IPS-18c (cell line): ENCODE results near the gene ZNF236.
"Not testable (repeated sequence)": the region's sequence is repeated elsewhere in the genome, so short reads cannot be mapped to it uniquely, and the experiment has no call there.

Experiments
- H3K4me3 ChIP-seq: 2 replicates; pipeline ENCODE4 v1.7.0; 2013; ENCODE audit warnings: low read depth, mild to moderate bottlenecking, low read length, moderate library complexity; ENCODE audit not compliant: insufficient read depth
- H3K9me3 ChIP-seq: one replicate; pipeline ENCODE4 v1.6.1; 2013; ENCODE audit warnings: mild to moderate bottlenecking, low read length, moderate library complexity; ENCODE audit not compliant: control insufficient read depth, insufficient read depth

Gene ZNF236

GRCh38 chr18:76983613-76984051 lies 161.3 kb downstream of the ZNF236 start:
- Histone ChIP-seq H3K4me3 (no peak overlapping the region), H3K9me3 (peaks cover 3% of the 10 kb centered on the region)

- H3K4me3 ChIP-seq, result no peak overlapping the region
These were observed 162.1 kb downstream of the ZNF236 start for GRCh38 chr18:76984193-76985155.

GRCh38 chr18:76985156-76985950 lies 163.0 kb downstream of the ZNF236 start:
- H3K4me3 ChIP-seq, result no peak overlapping the region
- no peaks in the 10 kb centered on the region for H3K9me3 ChIP-seq

More at GRCh38 chr18:76984193-76985155, 162.1 kb downstream of the ZNF236 start:
- H3K9me3 ChIP-seq, result peaks cover 3% of the 10 kb centered on the region

GRCh38 chr18:76985951-76986236 lies 163.5 kb downstream of the ZNF236 start:
- H3K4me3 ChIP-seq, result no peak overlapping the region
- H3K9me3 ChIP-seq, result no peaks in the 10 kb centered on the region

GRCh38 chr18:76986406-76986805 lies 164.0 kb downstream of the ZNF236 start:
- Histone ChIP-seq H3K4me3 (no peak overlapping the region), H3K9me3 (no peaks in the 10 kb centered on the region)

- no peaks in the 10 kb centered on the region for H3K9me3 ChIP-seq
- no peak overlapping the region for H3K4me3 ChIP-seq
These were observed 165.9 kb downstream of the ZNF236 start for GRCh38 chr18:76988031-76988826.

GRCh38 chr18:76988827-76989646 lies 166.7 kb downstream of the ZNF236 start:
- Histone ChIP-seq H3K4me3 (no peak overlapping the region), H3K9me3 (no peaks in the 10 kb centered on the region)

GRCh38 chr18:76989647-76990190 lies 167.4 kb downstream of the ZNF236 start:
- Histone ChIP-seq H3K9me3 (no peaks in the 10 kb centered on the region), H3K4me3 (no peak overlapping the region)

- not testable (repeated sequence) for H3K4me3 ChIP-seq, H3K9me3 ChIP-seq
These were observed 168.1 kb downstream of the ZNF236 start for GRCh38 chr18:76990343-76991020.

GRCh38 chr18:76991021-76991688 lies 168.8 kb downstream of the ZNF236 start:
- no peaks in the 10 kb centered on the region for H3K9me3 ChIP-seq
- H3K4me3 ChIP-seq, result no peak overlapping the region

- H3K9me3 ChIP-seq, result no peaks in the 10 kb centered on the region
- no peak overlapping the region for H3K4me3 ChIP-seq
These were observed 170.1 kb downstream of the ZNF236 start for GRCh38 chr18:76992226-76993084.

GRCh38 chr18:76993085-76993382 lies 170.7 kb downstream of the ZNF236 start:
- Histone ChIP-seq H3K4me3 (no peak overlapping the region), H3K9me3 (no peaks in the 10 kb centered on the region)

- no peak overlapping the region for H3K4me3 ChIP-seq
These were observed 171.2 kb downstream of the ZNF236 start for GRCh38 chr18:76993573-76993972.

GRCh38 chr18:76994086-76994654 lies 171.8 kb downstream of the ZNF236 start:
- no peak overlapping the region for H3K4me3 ChIP-seq
- no peaks in the 10 kb centered on the region for H3K9me3 ChIP-seq

More at GRCh38 chr18:76993573-76993972, 171.2 kb downstream of the ZNF236 start:
- H3K9me3 ChIP-seq, result no peaks in the 10 kb centered on the region
